Adrenal gland (tissue), 12 donors: ENCODE results near the gene RPL11. TPM values are rescaled to one million over a fixed set of nuclear protein-coding genes. Genes with fewer than 3 reads are reported as not detected.
"Not testable (repeated sequence)": the region's sequence is repeated elsewhere in the genome, so short reads cannot be mapped to it uniquely, and the experiment has no call there.

Source experiments
- DNase-seq, 7 donors: peaks; one replicate each; pipeline ENCODE4 v3.0.0-alpha.2; 2019 to 2020
- H3K27ac ChIP-seq, 5 donors: fragments of 200-600 bp; sonication (generic) in 4 of 5; 1 replicate in 3 of 5; 2 replicates in 2 of 5; pipeline versions ENCODE4 v1.5.1 to v1.8.0; 2016 to 2020; ENCODE audit warnings: mild to moderate bottlenecking in 1 of 5
- H3K27me3 ChIP-seq: fragments of 200-600 bp; 2 replicates; pipeline ENCODE4 v1.8.0; 2021
- H3K36me3 ChIP-seq, 2 donors: fragments of 200-600 bp; replicated peaks in 1 of 2; 1 replicate in 1 of 2; 2 replicates in 1 of 2; pipeline versions ENCODE4 v1.5.1 to v1.8.0; 2018 to 2022
- H3K4me1 ChIP-seq, 2 donors: fragments of 200-600 bp; replicated peaks in 1 of 2; 1 replicate in 1 of 2; 2 replicates in 1 of 2; pipeline versions ENCODE4 v1.5.1 to v1.8.0; 2018 to 2021
- H3K4me3 ChIP-seq, 4 donors: fragments of 200-600 bp; sonication (generic) in 3 of 4; one replicate each; pipeline ENCODE4 v1.5.1; 2016 to 2018
- H3K9me3 ChIP-seq, 3 donors: fragments of 200-600 bp; sonication (generic) in 1 of 3; replicated peaks in 1 of 3; 1 replicate in 2 of 3; 2 replicates in 1 of 3; pipeline versions ENCODE4 v1.5.1 to v1.8.0; 2016 to 2021
- CTCF ChIP-seq, 6 experiments: fragments of 450-650 bp in 4 of 6; fragments of 200-600 bp in 2 of 6; sonication (generic) in 1 of 6; IDR thresholded peaks; 1 replicate in 5 of 6; 2 replicates in 1 of 6; pipeline versions ENCODE4 v1.5.1 to v1.8.0; 2016 to 2021; ENCODE audit warnings: antibody characterized with exemption in 6 of 6, mild to moderate bottlenecking in 2 of 6, moderate library complexity in 1 of 6
- POLR2A ChIP-seq, 2 donors: fragments of 450-650 bp; IDR thresholded peaks; one replicate each; pipeline ENCODE4 v1.6.1; 2017; ENCODE audit warnings: antibody characterized with exemption in 2 of 2, mild to moderate bottlenecking in 2 of 2, moderate library complexity in 1 of 2
- WGBS, 4 donors: extraction: QIAGEN DNeasy Blood & Tissue Kit in 2 of 4; methylation state at CpG; one replicate each; pipeline versions ENCODE4 v1.1.5 to v1.1.7; 2013 to 2017; 5-methylcytosine and 5-hydroxymethylcytosine counted together
- intact Hi-C, 2 donors: fragments of 100-400 bp; cut with DNase I; formaldehyde crosslinking; loops; one replicate each; pipeline versions ENCODE4 v1.14.1 to v1.15.0; 2022 to 2023
- polyA plus RNA-seq, 3 donors: library from polyadenylated mRNA; stranded (reverse); fragments of 200-250 nt in 2 of 3; fragments of 350-450 nt in 1 of 3; fragmentation: Illumina TruSeq in 1 of 3; extraction: RNeasy Lipid Tissue Mini Kit (QIAGEN cat#74804) in 1 of 3; gene quantifications; one replicate each; pipeline ENCODE4 v1.2.3, GENCODE V29; 2013 to 2014
- total RNA-seq, 9 donors: library from RNA; depleted of rRNA in 4 of 9; stranded (reverse); fragments of >200 nt in 4 of 9; fragments of 120-200 nt in 1 of 9; fragmentation: NEBNext Ultra II Directional in 1 of 9; extraction: Animal tissue kit (Norgen Biotek cat#: 25700) in 1 of 9; gene quantifications; one replicate each; pipeline versions ENCODE4 v1.1.0 to v1.2.4, GENCODE V29; 2013 to 2023
- donor health status: healthy with polysubstance abuse.
- donor health status: Bipolar disorder and iron deficiency.
- donor health status: DM: yes; HTN: yes; CAD: no.
- donor health status: DM: no; HTN: no; CAD: no.
- donor health status: DM: no; HTN: no; CAD: no.
- donor health status: DM: yes; HTN: yes; CAD: no.

Gene RPL11
- total and polyA plus RNA-seq, 12 donors = 685 to 2,028 (median 921) TPM

DNA sequence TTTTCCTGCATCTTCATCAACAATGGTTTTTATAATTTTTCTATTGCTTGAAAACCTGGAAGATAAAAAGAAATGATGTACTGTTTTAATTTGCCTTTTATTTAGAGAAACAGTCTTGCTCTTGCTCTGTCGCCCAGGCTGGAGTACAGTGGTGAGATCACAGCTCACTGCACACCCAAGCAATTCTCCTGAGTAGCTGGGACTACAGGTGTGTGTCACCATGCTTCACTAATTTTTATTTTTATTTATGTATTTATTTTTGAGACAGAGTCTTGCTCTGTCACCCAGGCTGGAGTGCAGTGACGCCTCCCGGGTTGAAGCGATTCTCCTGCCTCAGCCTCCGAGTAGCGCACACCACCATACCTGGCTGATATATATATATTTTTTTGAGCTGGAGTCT lies 43.0 kb upstream of the RPL11 start:
- intact Hi-C loops = no loop called here
- Histone ChIP-seq H3K27me3 (no peaks in the 10 kb centered on the region), H3K4me3 (no peak overlapping the region), H3K9me3 (no peaks in the 10 kb centered on the region), H3K27ac (no peak overlapping the region), H3K36me3 (no peaks in the 10 kb centered on the region), H3K4me1 (peaks cover 0 to 6% of the 10 kb centered on the region in 2 donors)
- no peak for TF ChIP-seq POLR2A (IDR thresholded peaks at IDR 0.05)
- no peak for TF ChIP-seq CTCF (IDR thresholded peaks at IDR 0.05)
- 85 to 94% (median 91%) methylated on average over 6 of the region's 6 CpGs for WGBS, 4 donors
- no peak for DNase-seq

DNA sequence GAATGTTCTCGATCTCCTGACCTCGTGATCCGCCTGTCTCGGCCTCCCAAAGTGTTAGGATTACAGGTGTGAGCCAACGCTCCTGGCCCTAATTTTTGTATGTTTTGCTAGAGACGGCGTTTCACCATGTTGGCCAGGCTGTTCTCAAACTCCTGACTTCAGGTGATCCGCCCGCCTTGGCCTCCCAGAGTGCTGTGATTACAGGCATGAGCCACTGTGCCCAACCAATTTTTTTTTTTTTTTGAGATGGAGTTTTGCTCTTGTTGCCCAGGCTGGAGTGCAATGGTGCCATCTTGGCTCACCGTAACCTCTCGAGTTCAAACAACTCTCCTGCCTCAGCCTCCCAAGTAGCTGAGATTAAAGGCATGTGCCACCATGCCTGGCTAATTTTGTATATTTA lies 42.4 kb upstream of the RPL11 start:
- H3K36me3 ChIP-seq, DNase-seq, H3K4me1 ChIP-seq, H3K27me3 ChIP-seq, H3K9me3 ChIP-seq, intact Hi-C loops, H3K4me3 ChIP-seq, H3K27ac ChIP-seq: not testable (repeated sequence)
- 88 to 92% (median 91%) methylated on average over 11 of the region's 11 CpGs for WGBS, 4 donors

DNA sequence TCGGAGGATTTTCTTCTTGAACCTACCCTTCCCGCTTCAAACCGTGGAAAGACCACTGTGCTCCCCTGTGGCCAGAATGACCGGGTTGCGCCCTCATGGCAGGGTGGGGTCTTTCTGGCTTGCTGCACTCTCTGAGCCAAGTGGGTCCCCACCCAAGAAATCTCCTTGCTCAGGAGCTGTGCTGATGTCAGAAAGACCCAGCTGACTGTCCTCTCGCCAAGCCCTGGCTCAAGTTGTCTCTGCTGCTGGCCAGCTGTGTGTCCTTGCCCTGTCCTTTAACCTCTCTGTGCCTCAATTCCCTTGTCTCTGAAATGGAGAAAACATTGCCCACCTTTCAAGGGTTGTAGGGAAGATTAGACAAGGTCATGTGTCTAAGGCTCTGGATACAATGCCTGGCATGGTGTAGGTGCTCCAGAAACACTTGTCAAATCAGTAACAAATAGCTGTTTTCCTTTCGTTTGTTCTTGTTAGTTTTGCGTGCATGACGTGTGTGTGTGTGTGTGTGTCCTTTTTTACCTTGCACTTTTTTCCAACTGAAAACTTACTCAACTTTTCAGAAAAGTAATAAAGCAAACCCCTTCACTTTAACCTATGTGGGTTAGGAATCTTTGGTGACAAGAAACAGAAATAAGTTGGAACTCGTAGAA lies 41.1 kb upstream of the RPL11 start:
- H3K4me3 ChIP-seq = no peak overlapping the region
- H3K9me3 ChIP-seq = no peaks in the 10 kb centered on the region
- peaks cover 0 to 6% of the 10 kb centered on the region in 2 donors for H3K4me1 ChIP-seq
- no peaks in the 10 kb centered on the region for H3K36me3 ChIP-seq
- intact Hi-C loops = no loop called here
- TF ChIP-seq CTCF (IDR thresholded peaks at IDR 0.05) = no peak
- H3K27me3 ChIP-seq = no peaks in the 10 kb centered on the region
- DNase-seq = peak in 1 of 7 donors; percentile 43
- WGBS, 4 donors = 56 to 63% (median 58%) methylated on average over 9 to 10 of the region's 10 CpGs
- peak overlapping the region in 2 of 5 donors; percentile 28 to 65 for H3K27ac ChIP-seq

DNA sequence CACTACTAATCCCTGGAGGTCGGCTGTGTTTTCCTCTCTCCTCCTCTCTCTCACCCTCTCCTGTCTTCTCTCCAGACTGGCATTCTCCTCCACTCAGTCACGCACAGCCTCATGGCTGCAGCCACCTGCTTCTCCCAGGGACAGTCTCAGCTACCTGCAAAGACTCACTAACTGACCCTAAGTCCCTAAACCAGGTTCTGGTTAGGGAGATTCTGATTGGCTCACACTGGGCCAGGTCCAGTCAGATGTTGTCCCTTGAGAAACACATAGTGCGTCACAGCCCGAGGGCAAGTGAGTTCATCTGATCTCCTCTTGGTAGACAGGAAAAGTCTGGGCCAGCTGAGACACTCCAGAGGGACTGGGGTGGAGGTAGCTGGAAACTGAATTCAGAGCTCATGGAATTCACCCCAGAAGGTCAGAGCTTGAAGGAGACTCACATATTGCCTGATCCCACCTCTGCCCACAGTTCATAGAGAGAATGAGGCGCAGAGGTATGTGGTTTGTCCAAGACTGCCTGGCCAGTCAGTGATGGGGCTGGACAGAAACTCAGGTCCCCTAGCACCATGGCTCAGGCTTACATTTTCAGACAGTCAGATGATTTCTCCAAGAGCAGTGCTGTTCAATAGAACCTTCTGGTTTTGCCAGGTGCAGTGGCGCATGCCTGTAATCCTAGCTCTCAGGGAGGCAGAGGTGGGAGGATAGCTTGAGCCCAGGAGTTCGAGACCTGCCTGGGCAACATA lies 40.4 kb upstream of the RPL11 start:
- intact Hi-C loops = no loop called here
- Histone ChIP-seq H3K4me3 (no peak overlapping the region), H3K9me3 (no peaks in the 10 kb centered on the region), H3K36me3 (no peaks in the 10 kb centered on the region), H3K27ac (peak overlapping the region in 3 of 5 donors; percentile 3 to 65 (median 28)), H3K27me3 (no peaks in the 10 kb centered on the region), H3K4me1 (peaks cover 0 to 6% of the 10 kb centered on the region in 2 donors)
- DNase-seq = peak; percentile 54 to 94 (median 81)
- TF ChIP-seq CTCF (IDR thresholded peaks at IDR 0.05) (no peak), POLR2A (IDR thresholded peaks at IDR 0.05) (no peak)
- WGBS, 4 donors = 58 to 68% (median 65%) methylated on average over 5 to 7 of the region's 7 CpGs
